ENCODE data around the gene MPO.

The MPO gene

GRCh38 chr17:58319173-58320162 is 38.7 kb upstream of the MPO start:
- no peak for DNase-seq

GRCh38 chr17:58318627-58319172 is 38.0 kb upstream of the MPO start:
- no peak for DNase-seq

GRCh38 chr17:58318065-58318481 is 37.3 kb upstream of the MPO start:
- no peak for DNase-seq

- DNase-seq, result no peak
These were observed 36.8 kb upstream of the MPO start for GRCh38 chr17:58317421-58318064.

GRCh38 chr17:58316260-58316960 is 35.7 kb upstream of the MPO start:
- DNase-seq, result no peak

GRCh38 chr17:58315750-58316149 is 35.0 kb upstream of the MPO start:
- DNase-seq, result no peak

GRCh38 chr17:58315281-58315711 is 34.6 kb upstream of the MPO start:
- no peak for DNase-seq

GRCh38 chr17:58314706-58315015 is 33.9 kb upstream of the MPO start:
- no peak for DNase-seq

GRCh38 chr17:58313815-58314705 is 33.3 kb upstream of the MPO start:
- DNase-seq, result no peak

- DNase-seq, result no peak
These were observed 32.1 kb upstream of the MPO start for GRCh38 chr17:58312829-58313228.

- DNase-seq, result no peak
These were observed 31.4 kb upstream of the MPO start for GRCh38 chr17:58312021-58312630.

GRCh38 chr17:58311429-58311894 is 30.7 kb upstream of the MPO start:
- no peak for DNase-seq

GRCh38 chr17:58310511-58311428 is 30.0 kb upstream of the MPO start:
- no peak for DNase-seq

- DNase-seq, result no peak
These were observed 29.2 kb upstream of the MPO start for GRCh38 chr17:58309918-58310259.

- no peak for DNase-seq
These were observed 28.5 kb upstream of the MPO start for GRCh38 chr17:58308985-58309917.

- no peak for DNase-seq
These were observed 27.6 kb upstream of the MPO start for GRCh38 chr17:58308173-58308984.

- no peak for DNase-seq
These were observed 26.9 kb upstream of the MPO start for GRCh38 chr17:58307468-58308172.

Measured in left hindlimb (tissue), 1 donor.